Prostate gland (tissue), 2 donors: Measurements from ENCODE around the gene KIF5A.

Source experiments
- CTCF ChIP-seq, 4 experiments: fragments of 200-600 bp in 2 of 4; fragments of 450-650 bp in 2 of 4; sonication (generic) in 2 of 4; IDR thresholded peaks; 1 replicate in 3 of 4; 2 replicates in 1 of 4; pipeline ENCODE4 v1.5.1; 2016 to 2019; ENCODE audit warnings: antibody characterized with exemption in 4 of 4, mild to moderate bottlenecking in 2 of 4, moderate library complexity in 2 of 4
- POLR2A ChIP-seq: fragments of 450-650 bp; IDR thresholded peaks from one replicate; pipeline ENCODE4 v1.6.1; 2016; ENCODE audit warnings: antibody characterized with exemption, mild to moderate bottlenecking
- POLR2AphosphoS5 ChIP-seq: sonication (generic); formaldehyde crosslinking; IDR thresholded peaks from one replicate; pipeline ENCODE4 v1.6.1; 2017; ENCODE audit warnings: antibody characterized with exemption

- TF ChIP-seq CTCF (IDR thresholded peaks at IDR 0.05) (no peak), POLR2AphosphoS5 (no peak), POLR2A (no peak)
Measured at GRCh38 chr12:57568838-57569237, 19.0 kb downstream of the KIF5A start.
